Stimulated activated CD8-positive, alpha-beta memory T cell treated with anti-CD3 and anti-CD28 coated beads, Interleukin-12 subunit alpha, Interleukin-12 subunit beta, amount 100 ng/mL, for 24 hours (primary cell): Measurements from ENCODE around the gene FRMD7.
"Not testable (repeated sequence)": the region's sequence is repeated elsewhere in the genome, so short reads cannot be mapped to it uniquely, and the experiment has no call there.

Experiments used
- DNase-seq: peaks from one replicate; pipeline ENCODE4 v3.0.0-alpha.2; 2020; ENCODE audit errors: extremely low read depth

FRMD7 gene, protein sequence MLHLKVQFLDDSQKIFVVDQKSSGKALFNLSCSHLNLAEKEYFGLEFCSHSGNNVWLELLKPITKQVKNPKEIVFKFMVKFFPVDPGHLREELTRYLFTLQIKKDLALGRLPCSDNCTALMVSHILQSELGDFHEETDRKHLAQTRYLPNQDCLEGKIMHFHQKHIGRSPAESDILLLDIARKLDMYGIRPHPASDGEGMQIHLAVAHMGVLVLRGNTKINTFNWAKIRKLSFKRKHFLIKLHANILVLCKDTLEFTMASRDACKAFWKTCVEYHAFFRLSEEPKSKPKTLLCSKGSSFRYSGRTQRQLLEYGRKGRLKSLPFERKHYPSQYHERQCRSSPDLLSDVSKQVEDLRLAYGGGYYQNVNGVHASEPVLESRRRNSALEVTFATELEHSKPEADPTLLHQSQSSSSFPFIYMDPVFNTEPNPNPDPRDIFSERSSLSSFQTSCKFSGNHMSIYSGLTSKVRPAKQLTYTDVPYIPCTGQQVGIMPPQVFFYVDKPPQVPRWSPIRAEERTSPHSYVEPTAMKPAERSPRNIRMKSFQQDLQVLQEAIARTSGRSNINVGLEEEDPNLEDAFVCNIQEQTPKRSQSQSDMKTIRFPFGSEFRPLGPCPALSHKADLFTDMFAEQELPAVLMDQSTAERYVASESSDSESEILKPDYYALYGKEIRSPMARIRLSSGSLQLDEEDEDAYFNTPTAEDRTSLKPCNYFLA

DNA sequence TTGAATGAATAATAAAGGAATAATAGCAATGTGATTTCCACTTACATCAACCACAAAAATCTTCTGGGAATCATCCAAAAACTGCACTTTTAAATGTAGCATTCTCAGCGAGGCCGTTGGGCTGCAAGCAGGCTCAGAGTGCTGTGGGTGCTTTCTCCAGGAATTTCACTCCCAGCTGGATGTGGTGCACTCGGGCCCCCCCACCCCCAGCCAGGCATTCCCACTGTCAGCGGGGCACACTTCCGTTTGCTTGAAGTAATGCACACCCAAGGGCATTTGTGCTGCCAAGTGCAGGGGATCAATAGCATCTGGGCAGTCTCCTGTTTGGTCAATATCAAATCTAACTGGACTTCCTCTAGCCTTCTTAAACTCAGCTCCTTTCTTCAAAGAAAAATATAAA is at the start of gene FRMD7:
Gene FRMD7, minus strand, starts transcription at position 278 of the 400 bp plus-strand sequence. Its CDS starts 176 bp downstream, at position 102.
- DNase-seq: no peak

DNA sequence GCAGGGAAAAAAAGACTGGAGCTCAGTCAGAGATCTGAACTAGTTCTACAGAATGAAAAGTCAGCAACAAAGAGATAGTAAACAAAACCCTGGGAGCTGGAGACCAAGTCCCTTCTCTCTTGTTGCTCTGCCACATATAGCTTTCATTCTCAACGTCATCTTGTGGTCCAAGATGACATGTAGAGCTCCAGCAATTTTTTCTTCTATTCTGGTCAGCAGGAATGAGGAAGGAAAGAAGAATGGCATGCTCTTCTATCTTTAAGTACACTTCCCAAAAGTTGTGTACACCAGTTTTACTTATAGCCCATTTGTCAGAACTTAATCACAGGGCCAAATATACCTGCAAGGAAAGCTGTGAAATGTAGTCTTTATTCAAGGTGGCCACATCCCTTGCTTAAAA is 45.8 kb upstream of the FRMD7 start:
- no peak for DNase-seq

DNA sequence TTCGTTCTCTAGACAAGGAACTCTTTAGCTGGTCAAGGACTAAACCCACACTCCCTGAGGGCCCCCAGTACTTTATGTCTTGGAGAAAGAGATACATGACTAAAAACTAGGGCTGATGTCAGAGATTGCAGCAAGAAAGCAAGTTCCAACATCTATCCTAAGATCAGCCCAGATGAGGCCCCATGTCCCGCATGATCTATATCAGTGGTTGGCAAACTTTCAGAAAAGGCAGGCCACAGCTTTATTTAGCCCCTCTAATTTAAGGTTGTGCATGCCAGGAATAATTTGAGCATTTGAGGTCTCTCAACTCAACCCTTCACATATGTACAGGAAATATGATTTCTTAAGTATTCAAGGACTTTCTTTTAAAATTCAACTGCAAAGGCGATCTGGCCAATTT is 44.1 kb upstream of the FRMD7 start:
- DNase-seq: no peak

DNA sequence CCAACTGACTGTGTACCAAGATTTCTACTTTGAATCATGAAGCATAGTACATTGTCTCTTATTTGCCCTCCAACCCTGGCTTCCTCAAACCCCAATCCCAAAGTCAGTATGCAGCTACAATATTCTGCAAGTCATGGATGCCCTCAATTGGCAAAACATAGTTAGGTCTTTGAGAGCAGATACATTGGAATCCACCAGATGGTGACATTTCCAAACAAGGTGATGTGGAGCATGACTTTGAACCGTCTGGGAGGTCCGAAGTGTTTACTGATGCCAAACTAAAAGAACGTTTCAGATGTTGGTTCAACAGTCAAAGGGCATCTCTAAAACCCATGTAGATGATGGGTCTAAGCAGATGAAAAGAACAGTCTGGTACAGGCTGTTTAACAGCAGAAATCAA is 43.7 kb upstream of the FRMD7 start:
- no peak for DNase-seq

DNA sequence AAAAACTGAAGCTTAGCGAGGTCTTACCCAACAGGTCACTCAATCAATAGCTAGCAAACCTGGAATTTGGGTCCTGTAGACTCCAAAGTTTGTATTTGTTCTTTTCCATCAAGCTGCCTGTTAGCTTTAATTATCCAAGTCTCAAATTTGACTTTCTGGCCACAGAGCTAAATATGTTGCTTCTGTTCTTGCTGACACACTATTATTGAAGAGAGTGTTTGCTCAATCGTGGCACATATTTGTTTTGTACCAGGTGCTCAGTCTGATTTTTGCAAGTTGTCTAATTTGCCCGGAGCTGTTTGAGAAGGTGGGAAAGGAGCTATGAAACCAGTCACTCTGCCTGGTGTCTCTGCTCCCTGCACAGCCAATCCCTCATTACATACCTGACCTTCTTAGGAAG is 41.7 kb upstream of the FRMD7 start:
- no peak for DNase-seq

DNA sequence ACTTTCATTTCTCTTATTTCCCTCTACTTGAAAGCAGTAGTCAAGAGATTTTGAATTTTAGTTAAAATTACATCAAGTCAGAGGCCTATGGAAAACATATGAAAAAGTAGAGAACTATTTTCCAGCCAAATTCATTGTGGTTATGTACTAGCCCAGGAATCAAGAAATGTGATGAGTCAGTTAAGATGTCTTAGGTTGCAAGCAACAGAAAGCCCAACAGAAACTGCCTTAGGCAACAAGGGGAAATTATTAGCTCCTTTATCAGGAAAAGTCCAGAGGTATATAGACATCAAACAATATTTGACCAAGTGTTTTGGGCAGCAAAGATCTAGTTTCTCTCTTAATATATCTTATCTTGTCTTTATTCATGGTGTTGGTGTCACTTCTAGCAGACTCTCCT is 37.8 kb upstream of the FRMD7 start:
- DNase-seq: no peak

DNA sequence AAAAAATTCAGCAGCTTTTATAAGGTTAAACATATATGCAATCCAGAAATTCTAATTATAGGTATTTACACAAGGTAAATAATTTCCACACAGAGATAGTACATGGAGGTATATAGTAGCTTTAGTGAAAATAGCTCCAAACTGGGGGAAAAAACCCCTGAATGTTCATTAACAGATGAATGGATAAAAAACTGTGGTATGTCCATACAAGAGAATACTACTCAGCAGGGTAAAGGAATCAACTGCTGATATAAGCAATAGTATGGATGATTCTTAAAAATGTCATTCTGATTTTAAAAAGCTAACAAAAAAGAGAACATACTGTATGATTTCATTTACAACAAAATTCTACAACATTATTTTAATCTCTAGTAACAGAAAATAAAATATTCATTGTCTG is 37.2 kb upstream of the FRMD7 start:
- no peak for DNase-seq

DNA sequence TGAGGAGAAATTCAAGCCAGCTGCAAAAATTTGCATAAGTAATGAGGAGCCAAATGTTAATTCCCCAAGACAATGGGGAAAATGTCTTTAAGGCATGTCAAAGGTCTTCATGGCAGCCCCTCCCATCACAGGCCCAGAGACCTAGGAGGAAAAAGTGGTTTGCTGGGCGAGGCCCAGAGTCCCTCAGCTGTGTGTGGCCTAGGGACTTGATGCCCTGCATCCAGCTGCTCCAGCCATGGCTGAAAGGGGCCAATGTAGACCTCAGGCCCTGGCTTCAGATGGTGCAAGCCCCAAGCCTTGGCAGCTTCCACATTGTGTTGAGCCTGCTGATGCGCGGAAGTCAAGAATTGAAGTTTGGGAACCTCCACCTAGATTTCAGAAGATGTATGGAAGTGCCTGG is 35.3 kb upstream of the FRMD7 start:
- DNase-seq: not testable (repeated sequence)

DNA sequence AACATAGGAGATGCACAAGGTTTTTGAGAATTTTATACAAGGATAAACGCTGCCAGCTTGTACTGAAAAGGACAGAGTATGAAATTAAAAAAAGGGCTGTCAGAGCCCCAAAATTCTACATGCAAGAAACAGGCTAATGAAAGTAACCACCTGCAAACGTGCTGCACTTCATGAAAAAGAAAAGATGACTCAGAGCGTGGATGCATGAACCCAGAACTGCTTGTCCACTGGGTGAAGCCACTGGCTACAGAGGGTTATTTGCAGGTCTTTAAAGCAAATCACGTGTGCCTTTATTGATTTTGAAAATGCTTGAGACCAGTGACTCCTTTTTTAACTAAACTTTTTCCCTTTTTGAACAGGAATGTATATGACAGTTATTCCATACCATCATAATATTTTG is 25.3 kb upstream of the FRMD7 start:
- no peak for DNase-seq

DNA sequence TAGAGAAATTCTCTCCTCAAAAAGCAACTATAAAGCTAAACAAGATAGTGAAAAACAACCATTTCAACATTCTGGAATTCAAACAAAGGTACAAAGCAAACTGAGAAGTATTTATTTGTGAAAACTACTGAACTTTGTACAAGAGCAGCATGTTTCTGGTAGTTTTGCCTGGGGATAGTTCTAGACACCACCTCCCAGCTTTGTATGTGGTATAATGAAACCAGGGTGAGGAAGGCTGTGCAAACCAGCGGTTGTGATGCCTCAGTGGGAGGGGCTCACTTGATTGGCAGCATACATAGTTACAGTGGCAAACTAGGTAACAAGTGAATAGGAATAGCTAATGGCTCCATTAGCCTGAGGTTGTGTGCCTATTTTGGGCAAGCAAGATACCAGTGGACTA is 18.6 kb upstream of the FRMD7 start:
- no peak for DNase-seq

DNA sequence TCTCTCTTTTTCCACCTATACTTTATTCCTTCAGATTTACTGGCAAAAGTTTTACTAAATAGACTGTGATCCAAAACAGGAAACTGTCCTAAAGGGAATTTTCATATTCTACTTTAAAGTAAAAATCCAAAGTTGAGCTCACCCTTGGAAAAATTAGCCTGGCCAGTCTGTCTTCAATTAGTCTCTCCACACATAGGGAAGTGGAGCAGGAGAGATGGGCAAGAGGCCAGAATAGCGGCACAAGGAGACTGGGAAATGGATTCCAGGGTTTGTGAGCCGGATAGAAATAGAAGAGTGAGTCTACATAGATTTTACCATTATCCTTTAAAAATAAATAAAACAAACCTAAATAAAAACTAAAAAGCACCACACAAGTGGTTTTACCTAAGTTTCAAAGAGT is 16.2 kb upstream of the FRMD7 start:
- no peak for DNase-seq

DNA sequence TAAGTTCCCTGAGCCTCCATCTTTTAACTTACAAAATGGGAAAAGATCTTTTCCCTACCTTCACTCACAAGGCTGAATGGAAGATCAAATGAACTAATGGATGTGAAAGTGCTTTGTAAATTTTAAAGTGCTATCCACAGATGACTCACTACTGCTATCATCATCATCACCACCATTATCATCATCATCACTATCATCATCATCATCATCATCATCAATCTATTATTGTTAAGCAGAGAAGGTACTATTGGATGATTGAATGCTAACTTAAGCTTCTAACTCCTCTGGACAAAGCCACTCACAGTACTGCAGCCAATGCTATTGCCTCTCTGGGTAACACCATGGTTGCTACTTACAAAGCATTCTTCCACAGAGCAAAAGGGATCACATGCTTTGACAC is 1.9 kb downstream of the FRMD7 start:
- no peak for DNase-seq

DNA sequence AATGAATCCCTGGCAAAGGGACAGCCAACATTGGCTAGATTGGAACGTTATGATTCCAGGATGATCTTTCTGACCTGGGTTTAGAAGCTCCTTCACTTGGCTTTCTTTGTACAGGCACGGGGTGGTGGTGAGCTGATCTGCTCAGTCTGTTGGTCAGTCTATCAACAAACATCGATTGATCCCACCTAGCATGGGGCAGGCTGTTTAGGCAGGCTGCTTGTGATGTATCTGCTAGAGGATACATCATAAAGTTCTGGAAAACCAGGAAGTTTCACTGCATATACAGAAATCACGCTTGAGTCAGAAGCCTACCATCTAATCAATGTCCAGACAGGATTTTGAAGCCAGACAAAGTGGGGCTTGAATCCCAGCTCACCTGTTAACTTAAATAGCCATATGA is 6.9 kb downstream of the FRMD7 start:
- DNase-seq: no peak

DNA sequence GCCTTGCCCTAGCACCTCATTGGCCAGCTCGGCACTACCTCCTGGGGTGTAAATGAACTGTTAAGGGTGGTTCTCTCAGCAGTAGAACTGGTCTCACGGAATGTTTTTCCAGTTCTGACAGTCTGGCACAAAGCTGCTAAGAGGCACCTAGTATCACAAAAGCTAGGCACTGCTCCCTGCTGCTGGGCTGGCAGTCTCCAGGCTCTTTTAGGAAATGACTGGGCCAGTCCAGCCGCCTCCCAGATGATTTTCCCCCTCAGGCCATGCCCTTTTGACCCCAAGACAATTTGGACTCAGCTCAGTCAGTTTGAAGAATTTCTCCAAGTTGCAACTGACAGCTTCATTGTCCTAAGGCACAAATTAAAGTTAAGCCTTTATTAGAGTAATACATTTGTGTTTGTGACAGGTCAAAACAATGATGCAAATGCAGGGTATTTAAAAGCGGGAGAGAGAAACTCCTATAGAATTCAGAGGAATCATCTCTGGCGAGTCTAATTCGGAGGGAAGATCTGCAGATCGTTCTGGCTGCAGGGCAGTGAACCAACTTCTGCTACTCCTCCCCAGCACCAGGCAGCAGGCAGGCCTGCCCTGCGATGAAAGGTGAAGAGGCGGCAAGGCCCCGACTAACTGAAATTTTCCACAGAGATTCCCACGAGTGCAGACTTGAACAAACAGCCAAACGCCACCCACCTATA is 7.9 kb downstream of the FRMD7 start:
- DNase-seq: no peak

DNA sequence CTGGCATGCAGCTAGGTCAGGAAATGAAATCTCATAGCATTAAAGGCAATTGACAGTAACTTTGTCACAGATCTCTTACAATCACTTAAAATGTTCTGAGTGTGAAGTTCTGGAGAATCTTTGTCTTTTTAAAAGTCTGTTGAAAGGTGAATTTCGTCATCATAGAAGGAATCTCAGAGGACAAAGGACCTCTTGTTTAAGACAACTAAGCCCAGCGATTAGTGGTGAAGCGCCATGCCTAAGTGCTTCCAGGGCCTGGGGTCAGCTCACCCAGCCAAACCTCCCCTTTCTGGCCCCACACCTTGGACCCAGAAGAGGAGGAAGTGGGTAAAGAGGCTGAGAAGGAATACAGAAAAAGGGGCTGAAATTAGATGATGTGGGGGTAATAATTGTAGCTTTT is 8.5 kb downstream of the FRMD7 start:
- no peak for DNase-seq

DNA sequence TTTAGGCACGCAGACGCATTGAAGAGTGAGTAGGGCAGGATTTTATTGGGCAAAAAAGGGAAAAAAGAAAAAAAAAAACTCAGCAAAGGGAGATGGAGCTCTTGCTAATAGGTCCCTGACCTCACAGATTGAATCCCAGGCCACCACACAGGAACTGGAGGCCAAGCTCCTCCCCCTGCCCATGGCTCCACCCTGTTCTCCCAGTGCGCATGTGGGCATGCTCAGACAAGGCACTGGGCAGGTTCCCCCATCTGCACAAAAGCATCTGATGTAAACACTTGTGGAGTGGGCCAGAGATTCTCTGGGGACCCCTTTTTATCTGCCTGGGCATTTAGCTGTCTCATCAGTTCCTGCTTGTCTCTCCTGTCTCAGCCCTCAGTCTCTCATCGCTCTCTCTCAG is 9.5 kb downstream of the FRMD7 start:
- no peak for DNase-seq

DNA sequence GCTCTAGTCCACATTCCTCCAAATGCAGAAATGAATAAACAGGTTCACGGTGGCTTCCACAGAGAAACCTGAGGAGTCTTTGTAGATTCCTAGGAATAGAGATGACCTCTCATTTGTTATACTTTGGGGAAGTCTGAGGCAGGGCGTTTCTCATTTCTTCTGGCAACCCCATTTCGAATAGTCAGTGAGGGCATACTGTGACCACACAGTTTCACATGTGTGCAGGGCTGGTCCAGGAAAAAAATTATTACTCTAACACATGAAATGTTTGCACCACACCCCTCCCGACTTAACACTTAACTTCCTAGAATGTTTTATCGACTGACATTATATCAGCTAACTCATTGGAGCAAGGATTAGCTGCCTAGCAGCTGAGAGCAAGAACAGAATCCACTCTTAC is 12.0 kb downstream of the FRMD7 start:
- no peak for DNase-seq

DNA sequence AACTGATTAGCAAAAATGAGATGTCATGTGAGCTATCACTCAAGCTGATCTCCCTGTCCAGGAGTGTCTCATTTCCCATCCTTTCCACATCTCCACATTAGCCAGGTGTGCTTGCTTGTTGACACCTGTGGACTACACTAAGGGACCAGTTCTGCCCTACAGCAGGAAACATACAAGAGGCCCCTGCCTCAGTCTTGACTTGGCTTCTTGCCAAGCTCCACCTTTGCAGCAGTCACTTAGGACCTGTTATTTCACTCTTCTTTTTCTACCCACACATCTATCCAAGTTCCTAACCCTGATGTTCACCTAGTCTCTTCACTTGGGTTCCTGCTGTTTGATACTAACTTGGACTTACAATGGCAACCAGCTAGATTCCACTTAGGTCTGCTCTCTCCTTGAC is 13.2 kb downstream of the FRMD7 start:
- no peak for DNase-seq

DNA sequence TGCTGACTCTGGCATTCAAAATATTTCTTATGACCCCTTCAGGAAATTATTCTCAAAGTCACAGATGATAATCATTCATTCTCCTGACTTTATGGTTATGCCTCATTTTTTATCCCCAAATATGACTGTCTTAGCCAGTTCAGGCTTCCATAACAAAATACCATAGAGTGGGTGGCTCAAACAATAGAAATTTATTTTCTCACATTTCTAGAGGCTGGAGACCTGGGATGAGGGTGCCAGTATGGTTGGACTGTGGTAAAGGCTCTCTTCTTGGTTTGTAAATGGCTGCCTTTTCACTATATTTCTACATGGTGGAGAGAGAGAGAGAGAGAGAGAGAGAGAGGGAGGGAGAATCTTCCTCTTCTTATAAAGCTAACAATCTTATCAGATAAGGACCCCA is 20.5 kb downstream of the FRMD7 start:
- no peak for DNase-seq

DNA sequence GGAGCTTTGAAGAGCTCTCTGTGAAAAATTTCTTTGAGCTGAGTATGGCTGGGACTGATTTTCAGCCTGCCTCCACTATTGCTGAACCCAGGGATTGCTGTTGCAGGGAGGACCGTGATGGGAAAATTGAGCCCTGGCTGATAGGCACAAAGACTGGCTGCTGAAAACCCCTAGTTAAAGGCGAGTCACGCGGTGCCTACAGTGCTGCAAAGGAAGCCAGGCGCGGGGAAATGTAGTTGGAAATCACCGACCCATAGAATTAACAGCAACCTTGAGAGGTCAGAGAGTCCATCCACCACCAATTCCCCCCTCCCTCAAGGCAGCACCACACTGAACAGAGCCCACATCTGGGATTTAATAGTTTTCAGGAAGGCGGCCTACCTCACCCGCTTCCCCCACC is 26.0 kb downstream of the FRMD7 start:
- DNase-seq: no peak

DNA sequence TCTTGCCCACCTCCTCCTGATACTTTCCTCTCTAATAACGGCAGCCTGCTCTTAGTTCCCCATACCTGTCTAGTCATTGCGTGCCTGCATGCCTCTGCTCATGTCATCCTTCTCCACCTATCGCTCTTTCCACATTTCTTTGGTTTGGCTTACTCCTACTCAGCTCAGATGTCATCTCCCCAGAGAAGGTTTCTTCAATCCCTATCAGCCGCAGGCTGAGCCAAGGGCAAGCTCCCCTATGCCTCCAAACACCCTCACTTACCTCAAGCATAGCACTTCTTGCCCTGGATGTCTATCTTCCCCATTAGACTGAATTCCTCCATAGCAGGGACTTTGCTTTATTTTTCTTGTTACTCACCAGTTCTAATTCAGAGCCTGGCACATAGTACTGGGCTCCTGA is 26.6 kb downstream of the FRMD7 start:
- no peak for DNase-seq

DNA sequence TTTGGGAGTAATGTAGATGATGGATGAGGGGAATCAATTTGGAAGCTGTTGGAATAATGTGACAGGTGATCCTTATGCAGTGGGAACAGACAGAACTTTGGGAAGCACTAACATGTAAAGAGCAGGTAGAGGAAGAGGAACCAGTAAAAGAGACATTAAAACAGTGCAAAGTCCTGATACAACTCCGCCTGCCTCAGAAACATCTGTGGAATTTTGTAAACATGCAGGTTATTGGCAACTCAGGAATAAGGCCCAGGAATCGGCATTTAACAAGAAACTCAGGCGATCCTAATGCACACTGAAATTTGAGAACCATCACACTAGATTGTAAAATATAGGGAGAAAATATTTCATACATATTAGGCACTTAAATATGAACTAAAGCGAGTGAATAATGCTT is 29.1 kb downstream of the FRMD7 start:
- not testable (repeated sequence) for DNase-seq

DNA sequence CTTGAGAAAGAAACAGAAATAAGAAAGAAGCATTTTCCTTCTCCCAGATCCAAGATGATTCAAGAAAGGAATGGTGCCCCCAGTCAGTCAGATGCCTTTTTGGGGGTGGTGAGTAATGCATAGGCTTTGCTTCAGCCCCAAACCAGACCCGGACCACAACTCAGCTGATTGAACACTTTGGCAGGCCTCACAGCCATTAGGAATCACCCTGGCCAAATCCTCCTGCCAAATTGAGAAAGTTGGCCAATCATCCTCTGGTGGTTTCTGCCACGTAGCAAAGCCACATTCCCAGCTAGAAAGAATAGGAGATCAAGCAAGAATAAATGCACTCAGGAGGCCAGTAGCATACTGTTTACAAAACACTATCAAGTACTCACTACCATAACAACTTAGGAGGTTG is 33.7 kb downstream of the FRMD7 start:
- no peak for DNase-seq
